ENCODE data around the gene SAMD4A. TPM values are rescaled to one million over a fixed set of nuclear protein-coding genes. Genes with fewer than 3 reads are reported as not detected.

The SAMD4A gene
- total RNA-seq, 1 experiment from 2014 or later, result 26.5 TPM

DNA sequence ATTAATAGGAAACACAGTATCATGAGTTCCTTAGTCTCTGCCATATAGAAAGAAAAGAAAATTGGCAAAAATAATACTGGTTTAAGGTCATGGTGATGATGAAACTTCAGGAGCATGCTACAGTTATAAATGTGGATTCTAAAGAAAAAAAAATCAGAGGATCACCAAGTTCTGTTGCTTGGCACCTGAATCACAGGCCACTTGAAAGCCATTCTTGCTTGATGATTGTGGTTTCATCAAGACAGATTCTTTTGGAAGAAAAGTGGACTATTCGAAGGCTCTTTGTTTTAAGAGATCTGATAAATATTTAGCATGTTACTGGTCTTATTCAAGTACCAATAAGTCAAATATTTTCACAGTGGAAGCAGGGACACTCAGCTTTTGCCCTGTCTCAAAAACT lies 148.9 kb downstream of the SAMD4A start:
- intact Hi-C loops (cut with micrococcal nuclease; ENCODE audit: unreplicated experiment), result no loop called here
- POLR2A ChIA-PET (ENCODE audit: low non-redundant PET), result no interaction called here
- Histone ChIP-seq H3K4me1 (ENCODE audit: insufficient read depth, low read length, poor library complexity, severe bottlenecking) (peaks cover 5% of the 10 kb centered on the region), H3K4me3 (ENCODE audit: low read depth, low read length, poor library complexity, severe bottlenecking) (no peak overlapping the region), H3K27ac (ENCODE audit: low read depth, low read length, poor library complexity, severe bottlenecking) (no peak overlapping the region), H3K36me3 (ENCODE audit: insufficient read depth, low read length, poor library complexity, severe bottlenecking) (no peaks in the 10 kb centered on the region), H3K27me3 (replicated peaks; ENCODE audit: insufficient read depth, low read depth, low read length, poor library complexity) (no peaks in the 10 kb centered on the region), H3K9me3 (ENCODE audit: low read depth, low read length, poor library complexity, severe bottlenecking) (no peaks in the 10 kb centered on the region)
- TF ChIP-seq, protein P1, sequence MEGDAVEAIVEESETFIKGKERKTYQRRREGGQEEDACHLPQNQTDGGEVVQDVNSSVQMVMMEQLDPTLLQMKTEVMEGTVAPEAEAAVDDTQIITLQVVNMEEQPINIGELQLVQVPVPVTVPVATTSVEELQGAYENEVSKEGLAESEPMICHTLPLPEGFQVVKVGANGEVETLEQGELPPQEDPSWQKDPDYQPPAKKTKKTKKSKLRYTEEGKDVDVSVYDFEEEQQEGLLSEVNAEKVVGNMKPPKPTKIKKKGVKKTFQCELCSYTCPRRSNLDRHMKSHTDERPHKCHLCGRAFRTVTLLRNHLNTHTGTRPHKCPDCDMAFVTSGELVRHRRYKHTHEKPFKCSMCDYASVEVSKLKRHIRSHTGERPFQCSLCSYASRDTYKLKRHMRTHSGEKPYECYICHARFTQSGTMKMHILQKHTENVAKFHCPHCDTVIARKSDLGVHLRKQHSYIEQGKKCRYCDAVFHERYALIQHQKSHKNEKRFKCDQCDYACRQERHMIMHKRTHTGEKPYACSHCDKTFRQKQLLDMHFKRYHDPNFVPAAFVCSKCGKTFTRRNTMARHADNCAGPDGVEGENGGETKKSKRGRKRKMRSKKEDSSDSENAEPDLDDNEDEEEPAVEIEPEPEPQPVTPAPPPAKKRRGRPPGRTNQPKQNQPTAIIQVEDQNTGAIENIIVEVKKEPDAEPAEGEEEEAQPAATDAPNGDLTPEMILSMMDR (conservative IDR thresholded peaks at IDR 0.05; ENCODE audit: low read depth, low read length), result no peak
- no peak for TF ChIP-seq EZH2 (IDR thresholded peaks at IDR 0.05; ENCODE audit: borderline replicate concordance, low read depth, low read length, poor library complexity, severe bottlenecking)
- no TSS peak for BruUV-seq (replicated peaks)
- CTCF ChIA-PET, result no interaction called here
- no peak for DNase-seq (ENCODE audit: low spot score)

DNA sequence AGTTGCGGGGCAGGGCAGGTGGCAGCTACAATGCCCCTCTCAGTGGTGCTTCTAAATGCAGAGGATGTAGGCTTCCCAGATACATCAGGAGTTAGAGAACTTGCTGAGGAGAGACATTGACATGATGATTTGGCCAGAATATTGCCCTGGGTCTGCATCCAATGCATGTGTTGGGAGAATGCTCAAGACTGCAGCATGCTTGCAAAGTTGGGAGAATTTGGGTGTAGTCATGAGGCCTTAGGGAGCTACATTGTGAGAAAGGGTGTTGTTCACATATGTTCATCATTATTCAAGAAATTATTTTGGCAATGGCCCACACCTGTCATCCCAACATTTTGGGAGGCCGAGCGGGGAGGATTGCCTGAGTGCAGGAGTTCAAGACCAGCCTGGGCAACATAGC lies 149.9 kb downstream of the SAMD4A start:
- peaks cover 6% of the 10 kb centered on the region for H3K4me1 ChIP-seq (ENCODE audit: insufficient read depth, low read length, poor library complexity, severe bottlenecking)
- BruUV-seq (replicated peaks), result no TSS peak
- no peaks in the 10 kb centered on the region for H3K9me3 ChIP-seq (ENCODE audit: low read depth, low read length, poor library complexity, severe bottlenecking)
- no peak overlapping the region for H3K27ac ChIP-seq (ENCODE audit: low read depth, low read length, poor library complexity, severe bottlenecking)
- DNase-seq (ENCODE audit: low spot score), result no peak
- intact Hi-C loops (cut with micrococcal nuclease; ENCODE audit: unreplicated experiment), result no loop called here
- ChIA-PET POLR2A (ENCODE audit: low non-redundant PET) (no interaction called here), CTCF (no interaction called here)
- TF ChIP-seq EZH2 (IDR thresholded peaks at IDR 0.05; ENCODE audit: borderline replicate concordance, low read depth, low read length, poor library complexity, severe bottlenecking), result no peak
- TF ChIP-seq, protein P1 (conservative IDR thresholded peaks at IDR 0.05; ENCODE audit: low read depth, low read length), result no peak
- no peaks in the 10 kb centered on the region for H3K27me3 ChIP-seq (replicated peaks; ENCODE audit: insufficient read depth, low read depth, low read length, poor library complexity)
- H3K36me3 ChIP-seq (ENCODE audit: insufficient read depth, low read length, poor library complexity, severe bottlenecking), result no peaks in the 10 kb centered on the region
- H3K4me3 ChIP-seq (ENCODE audit: low read depth, low read length, poor library complexity, severe bottlenecking), result no peak overlapping the region

DNA sequence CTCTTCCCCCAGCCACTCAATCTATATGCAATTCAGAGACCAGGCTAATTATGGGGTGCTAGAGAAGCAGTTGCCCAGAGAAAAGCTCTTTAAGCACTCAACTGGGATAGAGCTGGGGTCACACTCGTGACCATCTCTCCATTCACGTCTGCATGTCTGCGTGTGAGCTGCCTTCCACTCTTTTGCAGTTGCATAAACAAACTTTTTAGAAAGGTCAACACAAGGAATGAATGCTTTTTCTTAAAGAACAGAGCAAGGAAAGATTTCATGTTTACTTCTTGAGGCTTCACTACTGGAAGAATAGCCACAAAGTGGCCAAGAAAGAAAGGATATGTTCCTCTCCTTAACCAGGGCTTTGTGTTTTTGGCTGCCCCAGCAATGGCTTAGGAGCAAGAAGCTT lies 151.1 kb downstream of the SAMD4A start:
- Histone ChIP-seq H3K4me1 (ENCODE audit: insufficient read depth, low read length, poor library complexity, severe bottlenecking) (peaks cover 17% of the 10 kb centered on the region), H3K36me3 (ENCODE audit: insufficient read depth, low read length, poor library complexity, severe bottlenecking) (no peaks in the 10 kb centered on the region), H3K9me3 (ENCODE audit: low read depth, low read length, poor library complexity, severe bottlenecking) (no peaks in the 10 kb centered on the region), H3K4me3 (ENCODE audit: low read depth, low read length, poor library complexity, severe bottlenecking) (no peak overlapping the region), H3K27me3 (replicated peaks; ENCODE audit: insufficient read depth, low read depth, low read length, poor library complexity) (no peaks in the 10 kb centered on the region), H3K27ac (ENCODE audit: low read depth, low read length, poor library complexity, severe bottlenecking) (no peak overlapping the region)
- no TSS peak for BruUV-seq (replicated peaks)
- intact Hi-C loops (cut with micrococcal nuclease; ENCODE audit: unreplicated experiment), result no loop called here
- POLR2A ChIA-PET (ENCODE audit: low non-redundant PET), result interaction anchor here (0.6 kb wide), 1 partner anchor 272 kb away, joined by 3 read pairs; no protein-coding TSS in a partner anchor
- CTCF ChIA-PET, result interaction anchor here (0.6 kb wide), 1 partner anchor 154 kb away, joined by 4 read pairs; no protein-coding TSS in a partner anchor
- TF ChIP-seq, protein P1 (conservative IDR thresholded peaks at IDR 0.05; ENCODE audit: low read depth, low read length), result no peak
- no peak for TF ChIP-seq EZH2 (IDR thresholded peaks at IDR 0.05; ENCODE audit: borderline replicate concordance, low read depth, low read length, poor library complexity, severe bottlenecking)
- no peak for DNase-seq (ENCODE audit: low spot score)
